ENCODE data around the gene ADAMTS5.

DNA sequence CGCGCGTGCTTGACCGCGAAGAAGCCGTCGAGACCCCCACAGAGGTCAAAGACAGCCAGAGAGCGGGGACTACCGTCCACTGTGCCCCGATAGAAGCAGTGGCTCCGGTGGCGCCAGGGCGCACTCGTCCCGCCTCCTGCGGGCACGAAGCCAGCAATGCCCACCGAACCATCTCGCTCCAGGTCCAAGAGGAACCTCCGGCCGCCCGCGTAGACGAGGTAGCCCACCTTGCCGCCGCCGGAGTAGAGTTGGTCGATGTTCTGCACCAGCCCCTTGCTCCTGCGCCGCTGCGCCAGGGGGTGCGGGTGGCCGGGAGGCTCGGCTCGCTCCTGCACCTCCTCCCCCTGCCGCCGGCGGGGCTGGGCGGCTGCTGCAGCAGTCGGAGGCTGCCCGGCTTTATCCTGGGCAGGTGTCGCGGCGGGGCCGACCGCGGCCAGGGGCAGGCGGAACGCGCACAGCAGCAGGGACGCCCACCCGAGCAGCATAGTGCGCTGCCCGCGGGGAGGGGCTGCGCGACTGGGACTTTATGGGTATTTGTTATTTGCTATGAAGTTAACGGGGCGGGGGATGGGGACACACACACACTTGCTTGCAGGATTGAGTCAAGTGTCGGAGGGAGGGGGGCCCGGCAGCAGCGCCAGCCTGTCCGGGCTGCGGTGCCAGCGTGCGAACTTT is 844 bp downstream of the ADAMTS5 start:
- TF ChIP-seq, protein P1, sequence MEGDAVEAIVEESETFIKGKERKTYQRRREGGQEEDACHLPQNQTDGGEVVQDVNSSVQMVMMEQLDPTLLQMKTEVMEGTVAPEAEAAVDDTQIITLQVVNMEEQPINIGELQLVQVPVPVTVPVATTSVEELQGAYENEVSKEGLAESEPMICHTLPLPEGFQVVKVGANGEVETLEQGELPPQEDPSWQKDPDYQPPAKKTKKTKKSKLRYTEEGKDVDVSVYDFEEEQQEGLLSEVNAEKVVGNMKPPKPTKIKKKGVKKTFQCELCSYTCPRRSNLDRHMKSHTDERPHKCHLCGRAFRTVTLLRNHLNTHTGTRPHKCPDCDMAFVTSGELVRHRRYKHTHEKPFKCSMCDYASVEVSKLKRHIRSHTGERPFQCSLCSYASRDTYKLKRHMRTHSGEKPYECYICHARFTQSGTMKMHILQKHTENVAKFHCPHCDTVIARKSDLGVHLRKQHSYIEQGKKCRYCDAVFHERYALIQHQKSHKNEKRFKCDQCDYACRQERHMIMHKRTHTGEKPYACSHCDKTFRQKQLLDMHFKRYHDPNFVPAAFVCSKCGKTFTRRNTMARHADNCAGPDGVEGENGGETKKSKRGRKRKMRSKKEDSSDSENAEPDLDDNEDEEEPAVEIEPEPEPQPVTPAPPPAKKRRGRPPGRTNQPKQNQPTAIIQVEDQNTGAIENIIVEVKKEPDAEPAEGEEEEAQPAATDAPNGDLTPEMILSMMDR (IDR thresholded peaks at IDR 0.05; ENCODE audit: insufficient read depth, low read length, poor library complexity, severe bottlenecking) = no peak
- no peak for TF ChIP-seq EZH2phosphoT487 (conservative IDR thresholded peaks at IDR 0.05; ENCODE audit: low read length)
